H1 (cell line): Measurements from ENCODE around the gene BCAR1. TPM values are rescaled to one million over a fixed set of nuclear protein-coding genes. Genes with fewer than 3 reads are reported as not detected.

ENCODE experiments used
- CTCF ChIA-PET: fragments of 300-600 bp; sonication (Branson Sonifier 250); formaldehyde crosslinking; loops from one replicate; lab custom pipeline; 2021; ENCODE audit not compliant: partially characterized antibody; lab: Charles Lee
- POLR2A ChIA-PET: fragments of 300-600 bp; sonication (Branson Sonifier 250); formaldehyde crosslinking; loops from one replicate; lab custom pipeline; 2021; ENCODE audit warnings: inconsistent platforms; ENCODE audit not compliant: partially characterized antibody; lab: Charles Lee
- DNase-seq, 2 experiments: peaks; one replicate each; pipeline versions ENCODE4 v3.0.0 to v3.0.0-alpha.2; 2010 to 2022; ENCODE audit warnings: low spot score in 2 of 2, low read depth in 1 of 2, mixed read lengths in 1 of 2
- FAIRE-seq: peaks from 2 replicates; lab custom pipeline; 2011; peaks lifted over from hg19 to GRCh38; lab: Jason Lieb, UNC
- H2AFZ ChIP-seq: 2 replicates; pipeline ENCODE4 v1.8.1; 2012; ENCODE audit warnings: low read length, inconsistent platforms
- H2AK5ac ChIP-seq: 2 replicates; pipeline ENCODE4 v1.6.1; 2013; ENCODE audit warnings: low read depth, low read length
- H2BK120ac ChIP-seq: replicated peaks from 2 replicates; pipeline ENCODE3; 2013; ENCODE audit warnings: low read depth, low read length, inconsistent platforms
- H2BK12ac ChIP-seq: 2 replicates; pipeline ENCODE4 v1.6.1; 2013; ENCODE audit warnings: low read depth, low read length
- H2BK15ac ChIP-seq: 2 replicates; pipeline ENCODE4 v1.6.1; 2013; ENCODE audit warnings: low read length
- H2BK20ac ChIP-seq: 2 replicates; pipeline ENCODE4 v1.6.1; 2013; ENCODE audit warnings: low read length
- H2BK5ac ChIP-seq: 2 replicates; pipeline ENCODE4 v1.6.1; 2013; ENCODE audit warnings: low read depth, low read length
- H3K14ac ChIP-seq: 2 replicates; pipeline ENCODE4 v1.6.1; 2013; ENCODE audit warnings: inconsistent platforms; ENCODE audit not compliant: insufficient read length
- H3K18ac ChIP-seq: 2 replicates; pipeline ENCODE4 v1.6.1; 2013; ENCODE audit warnings: low read length; ENCODE audit errors: extremely low read depth
- H3K23ac ChIP-seq: 2 replicates; pipeline ENCODE4 v1.6.1; 2013; ENCODE audit warnings: inconsistent platforms; ENCODE audit not compliant: insufficient read length
- H3K23me2 ChIP-seq: 2 replicates; pipeline ENCODE4 v1.6.1; 2013; ENCODE audit warnings: low read depth, low read length
- H3K27ac ChIP-seq: 2 replicates; pipeline ENCODE4 v1.6.1; 2011; ENCODE audit warnings: low read depth, low read length, inconsistent platforms
- H3K27me3 ChIP-seq, 4 experiments: replicated peaks in 1 of 4; 1 replicate in 1 of 4; 2 replicates in 3 of 4; pipeline versions ENCODE4 v1.6.1 to v1.8.1; 2011 to 2013; ENCODE audit warnings: low read length in 3 of 4, mild to moderate bottlenecking in 3 of 4, inconsistent platforms in 2 of 4, mixed read lengths in 2 of 4, moderate library complexity in 1 of 4; ENCODE audit not compliant: control insufficient read depth in 3 of 4, insufficient read depth in 3 of 4; ENCODE audit errors: extremely low read depth in 1 of 4
- H3K36me3 ChIP-seq, 4 experiments: 2 replicates each; pipeline versions ENCODE4 v1.6.1 to v1.8.1; 2011 to 2013; ENCODE audit warnings: mild to moderate bottlenecking in 4 of 4, low read length in 3 of 4, moderate library complexity in 2 of 4, control low read depth in 1 of 4, inconsistent platforms in 1 of 4; ENCODE audit not compliant: insufficient read depth in 4 of 4, control insufficient read depth in 2 of 4
- H3K4ac ChIP-seq: replicated peaks from 2 replicates; pipeline ENCODE3; 2013; ENCODE audit warnings: low read length, low read depth, mixed read lengths, inconsistent platforms; ENCODE audit not compliant: insufficient read length
- H3K4me1 ChIP-seq, 4 experiments: replicated peaks in 1 of 4; 1 replicate in 1 of 4; 2 replicates in 3 of 4; pipeline versions ENCODE4 v1.6.1 to v1.8.1; 2011 to 2013; ENCODE audit warnings: low read length in 3 of 4, inconsistent platforms in 2 of 4, mixed read lengths in 1 of 4; ENCODE audit not compliant: insufficient read depth in 4 of 4, control insufficient read depth in 3 of 4
- H3K4me2 ChIP-seq, 2 experiments: 2 replicates each; pipeline versions ENCODE4 v1.6.1 to v1.8.1; 2011 to 2013; ENCODE audit warnings: low read depth in 2 of 2, low read length in 2 of 2, control low read depth in 1 of 2, inconsistent platforms in 1 of 2, mild to moderate bottlenecking in 1 of 2; ENCODE audit not compliant: insufficient read depth in 1 of 2
- H3K4me3 ChIP-seq, 4 experiments: fragments of 200-600, 300-600 bp in 1 of 4; sonication (generic), shearing (Covaris generic), sonication (Bioruptor Twin) in 1 of 4; 2 replicates each; pipeline versions ENCODE4 v1.5.1 to v1.8.1; 2011 to 2016; ENCODE audit warnings: low read length in 4 of 4, low read depth in 3 of 4, control low read depth in 2 of 4, inconsistent platforms in 2 of 4, mild to moderate bottlenecking in 2 of 4, mixed read lengths in 1 of 4, moderate library complexity in 1 of 4; ENCODE audit not compliant: insufficient read depth in 2 of 4; ENCODE audit errors: extremely low read depth in 1 of 4
- H3K56ac ChIP-seq: replicated peaks from 2 replicates; pipeline ENCODE3; 2013; ENCODE audit warnings: low read depth, mild to moderate bottlenecking, mixed read lengths, low read length, inconsistent platforms; ENCODE audit not compliant: insufficient read length
- H3K79me1 ChIP-seq: 2 replicates; pipeline ENCODE4 v1.6.1; 2013; ENCODE audit warnings: low read depth, low read length, control low read depth
- H3K79me2 ChIP-seq, 2 experiments: 2 replicates each; pipeline versions ENCODE4 v1.6.1 to v1.8.1; 2012 to 2013; ENCODE audit warnings: low read length in 2 of 2, mild to moderate bottlenecking in 2 of 2, inconsistent platforms in 1 of 2; ENCODE audit not compliant: insufficient read depth in 2 of 2, control insufficient read depth in 1 of 2
- H3K9ac ChIP-seq, 4 experiments: replicated peaks in 1 of 4; 1 replicate in 1 of 4; 2 replicates in 3 of 4; pipeline versions ENCODE4 v1.6.1 to v1.8.1; 2011 to 2013; ENCODE audit warnings: low read depth in 3 of 4, low read length in 3 of 4, control low read depth in 2 of 4, mild to moderate bottlenecking in 2 of 4, moderate library complexity in 2 of 4, inconsistent platforms in 1 of 4; ENCODE audit errors: extremely low read depth in 1 of 4
- H3K9me3 ChIP-seq, 2 experiments: 2 replicates each; pipeline versions ENCODE4 v1.6.1 to v1.8.1; 2012 to 2013; ENCODE audit warnings: mild to moderate bottlenecking in 2 of 2, moderate library complexity in 2 of 2, control low read depth in 1 of 2, inconsistent platforms in 1 of 2, low read depth in 1 of 2, low read length in 1 of 2, mixed read lengths in 1 of 2; ENCODE audit not compliant: insufficient read depth in 2 of 2
- H4K20me1 ChIP-seq, 2 experiments: replicated peaks in 1 of 2; 2 replicates each; pipeline versions ENCODE3 to v1.8.1; 2011 to 2013; ENCODE audit warnings: inconsistent platforms in 2 of 2, low read length in 2 of 2, mild to moderate bottlenecking in 1 of 2; ENCODE audit not compliant: insufficient read depth in 2 of 2, control insufficient read depth in 1 of 2
- H4K5ac ChIP-seq: 2 replicates; pipeline ENCODE4 v1.6.1; 2013; ENCODE audit warnings: low read length, low read depth, mixed read lengths, inconsistent platforms; ENCODE audit not compliant: insufficient read length
- H4K8ac ChIP-seq: 2 replicates; pipeline ENCODE4 v1.8.0; 2013; ENCODE audit warnings: mild to moderate bottlenecking, moderate library complexity, low read length, inconsistent platforms; ENCODE audit not compliant: insufficient read depth; ENCODE audit errors: extremely low read depth
- H4K91ac ChIP-seq: replicated peaks from 2 replicates; pipeline ENCODE3; 2013; ENCODE audit warnings: low read length, mixed read lengths, inconsistent platforms; ENCODE audit not compliant: insufficient read length
- CHD1 ChIP-seq: IDR thresholded peaks from 2 replicates; pipeline ENCODE4 v1.6.1; 2012; ENCODE audit warnings: low read depth, low read length, improper control_type of control experiment
- GTF2F1 ChIP-seq: IDR thresholded peaks from 2 replicates; pipeline ENCODE4 v1.6.1; 2012; ENCODE audit warnings: low read depth, low read length, improper control_type of control experiment, borderline replicate concordance
- NRF1 ChIP-seq: IDR thresholded peaks from 2 replicates; pipeline ENCODE4 v1.6.1; 2011; ENCODE audit warnings: mild to moderate bottlenecking, low read depth, low read length, improper control_type of control experiment
- POLR2A ChIP-seq, 2 experiments: IDR thresholded peaks; 1 replicate in 1 of 2; 2 replicates in 1 of 2; pipeline ENCODE4 v1.6.1; 2011; ENCODE audit warnings: low read depth in 2 of 2, low read length in 2 of 2, mild to moderate bottlenecking in 2 of 2; ENCODE audit errors: control extremely low read depth in 1 of 2
- WGBS, 2 experiments: shearing (Covaris generic) in 1 of 2; methylation state at CpG; one replicate each; pipeline versions ENCODE4 v1.1.6 to v1.1.7; 2013 to 2015; ENCODE audit warnings: low lambda C conversion rate in 2 of 2, mixed read lengths in 2 of 2, inconsistent platforms in 1 of 2, low coverage in 1 of 2, missing lambda C conversion rate in 1 of 2; ENCODE audit not compliant: insufficient replicate concordance in 2 of 2, insufficient coverage in 1 of 2, insufficient read length in 1 of 2; ENCODE audit errors: extremely low coverage in 1 of 2, missing lambda C conversion rate in 1 of 2; 5-methylcytosine and 5-hydroxymethylcytosine counted together
- polyA plus RNA-seq, 7 experiments: library from polyadenylated mRNA; depleted of rRNA in 3 of 7; stranded (reverse) in 5 of 7; unstranded in 2 of 7; fragments of >200 nt in 5 of 7; fragments of 200-250 nt in 2 of 7; gene quantifications; 1 replicate in 5 of 7; 2 replicates in 1 of 7; 4 replicates in 1 of 7; pipeline versions ENCODE4 v1.2.1 to v1.2.3, GENCODE V29; 2011 to 2013; ENCODE audit warnings: missing spikeins in 2 of 7, mixed read lengths in 2 of 7
- total RNA-seq: library from RNA; stranded (reverse); fragmentation: NEBNext Ultra II Directional; extraction: Animal tissue kit (Norgen Biotek cat#: 25700); gene quantifications from 2 replicates; pipeline ENCODE4 v1.2.1, GENCODE V29; 2021

The BCAR1 gene
- total and polyA plus RNA-seq, 2 of the 8 experiments (the other 6 are each of a cell fraction or from before 2014, with no cell fraction given) = 59.8 to 105 TPM

- H3K79me2 ChIP-seq = peaks cover 0 to 19% of the 10 kb centered on the region in 2 experiments; a peak in 2 of 4 replicates
- no peaks in the 10 kb centered on the region for H3K9me3 ChIP-seq
- peak overlapping the region; percentile 66; the same call in 1 of the 2 replicates for H2BK5ac ChIP-seq
- H4K91ac ChIP-seq = no peak overlapping the region
- peaks cover 23 to 35% of the 10 kb centered on the region in 2 experiments for H4K20me1 ChIP-seq
- TF ChIP-seq CHD1 (no peak), GTF2F1 (no peak), NRF1 (no peak), POLR2A (IDR thresholded peaks at IDR 0.05; ENCODE audit: control extremely low read depth in 1 of 2, low read depth in 2 of 2, low read length in 2 of 2) (0 out of 3 replicates have a peak, but pooled peaks of 1 of the 2 experiments have one; percentile 32)
- FAIRE-seq = no peak
- no peaks in the 10 kb centered on the region for H3K23me2 ChIP-seq
- H2BK20ac ChIP-seq = no peak overlapping the region
- no peak for DNase-seq
- H3K36me3 ChIP-seq = peaks cover 6 to 38% (median 19%) of the 10 kb centered on the region in 4 experiments
- H2AK5ac ChIP-seq = no peak overlapping the region
- H4K8ac ChIP-seq = no peak overlapping the region
- ChIA-PET CTCF (interaction anchor here (1.0 to 10.8 kb wide), 7 partner anchors 14 to 166 kb away, joined by 3 to 236 read pairs (median 5); partner anchors contain the start of gene BCAR1), POLR2A (interaction anchor here (1.0 to 22.7 kb wide), 7 partner anchors 9 to 38 kb away, joined by 3 to 375 read pairs (median 6); partner anchors contain the start of gene BCAR1)
- H4K5ac ChIP-seq = no peak overlapping the region
- no peak overlapping the region for H3K9ac ChIP-seq
- no peak overlapping the region for H2AFZ ChIP-seq
- H2BK15ac ChIP-seq = no peak overlapping the region
- no peak overlapping the region for H3K27ac ChIP-seq
- H3K4me3 ChIP-seq = no peak overlapping the region
- H3K4me2 ChIP-seq = no peak overlapping the region
- peaks cover 14% of the 10 kb centered on the region; the same call in 1 of the 2 replicates for H3K79me1 ChIP-seq
- no peak overlapping the region for H3K23ac ChIP-seq
- no peaks in the 10 kb centered on the region for H3K27me3 ChIP-seq
- H2BK12ac ChIP-seq = no peak overlapping the region
- no peak overlapping the region for H3K56ac ChIP-seq
- no peak overlapping the region for H3K14ac ChIP-seq
- H3K4me1 ChIP-seq = peaks cover 0 to 6% (median 2%) of the 10 kb centered on the region in 4 experiments; a peak in 2 of 7 replicates
- no peak overlapping the region for H3K4ac ChIP-seq
- no peak overlapping the region for H3K18ac ChIP-seq
- no peak overlapping the region for H2BK120ac ChIP-seq
- WGBS, 2 experiments = 95% methylated on average over 33 of the region's 34 CpGs; no CpG with 5 or more reads in 1 of the 2 experiments
Measured at GRCh38 chr16:75235721-75236193, 15.7 kb downstream of the BCAR1 start.
